HG03558 (cell line): ENCODE results near the gene JADE2.
"Not testable (repeated sequence)": the region's sequence is repeated elsewhere in the genome, so short reads cannot be mapped to it uniquely, and the experiment has no call there.

Source experiments
- ATAC-seq: cut with Tn5 transposase; IDR thresholded peaks from one replicate; pipeline ENCODE4 v1.9.1; 2021; ENCODE audit warnings: moderate number of reproducible peaks; ENCODE audit not compliant: unreplicated experiment; ENCODE audit errors: extremely low read depth

The JADE2 gene

GRCh38 chr5:134506054-134507039 is 19.1 kb upstream of the JADE2 start:
- ATAC-seq: no peak

DNA sequence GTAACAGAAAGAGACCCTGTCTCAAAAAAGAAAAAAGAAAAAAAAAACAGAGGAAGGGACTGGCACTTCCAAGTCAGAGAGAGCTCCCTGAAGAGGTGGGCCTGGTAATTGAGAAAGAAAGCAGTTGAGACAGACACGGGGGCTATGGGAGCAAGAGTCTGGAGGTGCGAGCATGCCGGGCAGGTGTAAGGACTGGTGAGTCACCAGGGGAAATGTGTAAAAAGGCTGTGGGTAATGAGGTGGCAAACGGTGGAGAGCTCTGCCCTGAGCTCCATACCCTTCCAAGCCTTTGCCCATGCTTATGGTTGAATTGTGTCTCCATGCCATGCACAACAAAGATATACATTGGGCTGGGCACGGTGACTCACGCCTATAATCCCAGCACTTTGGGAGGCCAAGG is 18.0 kb upstream of the JADE2 start:
- ATAC-seq: no peak

DNA sequence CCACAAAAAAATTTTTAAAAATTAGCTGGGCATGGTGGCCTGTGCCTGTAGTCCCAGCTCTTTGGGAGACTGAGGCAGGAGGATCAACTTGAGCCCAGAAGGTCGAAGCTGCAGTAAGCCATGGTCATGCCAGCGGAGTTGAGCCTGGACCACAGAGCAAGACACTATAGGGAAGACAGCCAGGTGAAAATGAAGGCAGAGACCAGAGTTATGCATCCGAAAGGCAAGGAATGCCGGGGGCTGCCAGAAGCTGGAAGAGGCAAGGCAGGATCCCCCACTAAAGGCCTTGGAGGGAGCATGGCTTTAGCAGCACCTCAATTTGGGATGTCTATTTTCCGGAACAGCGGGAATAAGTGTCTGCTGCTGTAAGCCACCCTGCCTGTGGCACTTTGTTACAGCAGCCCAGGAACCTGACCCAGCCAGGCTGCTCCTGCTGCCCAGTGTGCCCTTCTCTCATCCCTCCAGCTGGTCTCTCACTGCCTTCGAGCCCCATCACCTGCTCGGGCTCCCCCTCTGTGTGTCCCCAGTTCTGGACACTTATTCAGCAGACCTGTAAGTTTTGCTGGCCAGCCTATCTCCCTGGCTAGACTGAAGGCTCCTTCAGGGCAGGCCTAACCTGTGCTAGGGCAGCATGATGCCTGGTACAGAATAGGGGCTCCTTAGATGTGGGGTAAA is 16.8 kb upstream of the JADE2 start:
- ATAC-seq: no peak

DNA sequence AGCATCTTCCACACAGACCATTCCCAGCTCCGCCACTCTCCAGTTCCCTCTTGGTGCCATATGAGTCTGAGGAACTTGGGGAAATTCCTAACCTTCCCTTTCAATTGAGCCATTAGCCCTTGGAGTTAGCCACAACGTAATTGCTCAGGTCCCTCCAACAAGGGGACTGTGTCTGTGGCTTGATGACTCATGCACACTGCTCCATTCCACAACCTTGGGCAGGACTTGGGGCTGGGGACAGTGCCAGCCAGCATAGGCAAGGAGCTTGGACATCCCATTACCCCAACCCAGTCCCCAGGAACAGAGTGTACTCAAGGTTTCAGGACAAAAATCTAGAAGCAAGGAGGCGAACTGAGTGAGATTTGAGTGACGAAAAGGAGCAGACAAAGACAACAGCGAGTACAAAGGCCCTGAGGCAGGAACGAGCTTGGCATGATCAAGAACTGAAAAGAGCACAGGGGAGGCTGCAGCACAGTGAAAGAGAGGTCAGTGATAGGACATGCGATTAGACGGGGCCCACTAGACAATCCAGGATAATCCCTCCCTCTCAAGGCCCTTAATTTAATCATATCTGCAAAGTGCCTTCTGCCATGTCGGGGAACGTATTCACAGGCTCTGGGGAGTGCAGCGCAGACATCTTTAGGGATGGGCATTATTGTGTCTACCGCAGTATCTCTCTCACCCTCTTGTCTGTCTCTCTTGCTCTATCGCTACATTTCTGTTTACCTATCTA is 16.0 kb upstream of the JADE2 start:
- ATAC-seq: no peak

GRCh38 chr5:134510970-134511795 is 14.3 kb upstream of the JADE2 start:
- ATAC-seq: no peak

GRCh38 chr5:134511796-134512660 is 13.4 kb upstream of the JADE2 start:
- no peak for ATAC-seq

GRCh38 chr5:134512661-134512999 is 12.8 kb upstream of the JADE2 start:
- ATAC-seq: no peak

GRCh38 chr5:134515801-134516200 is 9.7 kb upstream of the JADE2 start:
- ATAC-seq: no peak

GRCh38 chr5:134516984-134517383 is 8.5 kb upstream of the JADE2 start:
- ATAC-seq: not testable (repeated sequence)

- no peak for ATAC-seq
Observed at GRCh38 chr5:134517553-134517952, 7.9 kb upstream of the JADE2 start.

GRCh38 chr5:134519989-134520388 is 5.5 kb upstream of the JADE2 start:
- no peak for ATAC-seq

- no peak for ATAC-seq
Observed at GRCh38 chr5:134521841-134522240, 3.6 kb upstream of the JADE2 start.

- ATAC-seq: no peak
Observed at GRCh38 chr5:134523543-134524271, 1.8 kb upstream of the JADE2 start.

GRCh38 chr5:134524272-134524825 is 1.1 kb upstream of the JADE2 start:
- no peak for ATAC-seq

DNA sequence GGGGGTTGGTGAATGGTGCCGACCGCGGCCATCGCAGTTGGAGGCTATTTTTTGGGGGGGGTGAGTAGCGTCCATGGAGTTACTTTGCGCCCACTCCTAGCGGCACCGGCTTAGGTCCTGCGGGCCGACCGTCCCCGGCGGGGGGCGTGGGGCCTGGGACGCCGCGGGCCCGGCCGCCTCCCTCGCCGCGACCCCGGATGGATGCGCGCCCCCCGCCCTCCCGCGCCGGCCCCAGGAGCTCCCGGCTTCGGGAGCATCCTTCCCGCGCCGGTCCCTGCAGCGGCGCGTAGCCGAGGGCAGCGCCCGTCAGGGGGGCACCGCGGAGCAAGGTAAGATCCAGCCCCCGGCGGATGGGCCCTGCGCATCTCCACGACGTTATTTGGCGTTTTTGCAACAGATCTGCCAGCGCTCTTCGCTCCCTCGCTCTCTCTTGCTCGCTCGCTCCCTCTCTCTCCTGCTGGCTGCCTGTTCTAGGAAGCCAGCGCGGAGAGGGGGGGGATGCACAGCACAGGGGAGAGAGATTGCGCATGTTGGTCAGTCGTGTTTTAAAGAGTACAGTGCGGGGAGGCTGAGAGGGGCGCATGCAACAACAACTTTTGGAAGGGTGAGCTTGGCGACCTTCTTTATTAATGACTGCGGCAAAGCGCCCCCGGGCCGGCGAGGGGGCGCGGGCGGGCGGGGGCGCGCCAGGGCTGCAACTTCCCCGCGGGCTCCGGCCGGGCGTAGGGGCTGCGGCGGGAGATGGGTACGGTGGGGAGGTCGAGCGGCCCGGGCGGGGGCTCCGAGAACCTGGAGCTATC is 413 bp downstream of the JADE2 start:
- no peak for ATAC-seq

GRCh38 chr5:134526483-134527155 is 1.1 kb downstream of the JADE2 start:
- no peak for ATAC-seq
